HCT116 (cell line): ENCODE data around the gene WNK2. TPM values are rescaled to one million over a fixed set of nuclear protein-coding genes. Genes with fewer than 3 reads are reported as not detected.

Experiments
- ATAC-seq: fragments of 200-7000 bp; cut with Tn5 transposase; 2 replicates; pipeline ENCODE4 v1.9.1; 2020; ENCODE audit warnings: mild to moderate bottlenecking, moderate library complexity
- BruUV-seq: library from RNA; stranded (reverse); fragments of 400-500 nt; replicated peaks from 2 replicates; lab custom pipeline; 2021; lab: Mats Ljungman, UMichigan
- CTCF ChIA-PET: fragments of 300-600 bp; sonication (Branson Sonifier 250); formaldehyde crosslinking; loops from one replicate; lab custom pipeline; 2021; ENCODE audit warnings: antibody characterized with exemption; lab: Charles Lee
- POLR2A ChIA-PET: fragments of 300-600, 350-600 bp; sonication (Branson Sonifier 250); formaldehyde crosslinking; loops from one replicate; lab custom pipeline; 2021; ENCODE audit warnings: antibody characterized with exemption; lab: Charles Lee
- RAD21 ChIA-PET, 2 experiments: fragments of 300-600 bp; sonication (Branson Sonifier 250); formaldehyde crosslinking; loops; one replicate each; lab custom pipeline; 2023; ENCODE audit warnings: low total read pairs in 2 of 2; ENCODE audit not compliant: uncharacterized antibody in 2 of 2, unreplicated experiment in 2 of 2, low non-redundant PET in 1 of 2; lab: Charles Lee
- DNase-seq: peaks from one replicate; pipeline ENCODE4 v3.0.0-alpha.2; 2010; ENCODE audit warnings: low read depth, low spot score
- H2AFZ ChIP-seq: fragments of 200-600 bp; shearing (Covaris generic), sonication (generic); 2 replicates; pipeline ENCODE4 v1.6.1; 2017; ENCODE audit warnings: low read depth, mixed run types, mixed read lengths, antibody characterized with exemption, low read length; ENCODE audit not compliant: poor library complexity, severe bottlenecking
- H3K27ac ChIP-seq: 2 replicates; pipeline ENCODE4 v1.5.1; 2012; ENCODE audit warnings: low read depth, low read length
- H3K27me3 ChIP-seq: fragments of 200-600 bp; sonication (generic); 2 replicates; pipeline ENCODE4 v1.6.1; 2016; ENCODE audit warnings: mixed run types, low read length, mixed read lengths; ENCODE audit not compliant: insufficient read depth
- H3K36me3 ChIP-seq, 2 experiments: fragments of 200-500 bp in 1 of 2; fragments of 200-600 bp in 1 of 2; sonication (Bioruptor generic) in 1 of 2; sonication (generic) in 1 of 2; 2 replicates each; pipeline versions ENCODE4 v1.5.1 to v1.6.1; 2014 to 2016; ENCODE audit warnings: low read length in 2 of 2, inconsistent platforms in 1 of 2, mixed read lengths in 1 of 2, mixed run types in 1 of 2; ENCODE audit not compliant: insufficient read depth in 2 of 2, control insufficient read depth in 1 of 2
- H3K4me1 ChIP-seq, 2 experiments: fragments of 200-600 bp in 1 of 2; sonication (generic) in 1 of 2; 2 replicates each; pipeline versions ENCODE4 v1.5.1 to v1.6.1; 2012 to 2017; ENCODE audit warnings: low read length in 2 of 2, inconsistent platforms in 1 of 2, mild to moderate bottlenecking in 1 of 2, mixed read lengths in 1 of 2, mixed run types in 1 of 2, moderate library complexity in 1 of 2; ENCODE audit not compliant: insufficient read depth in 2 of 2, control insufficient read depth in 1 of 2
- H3K4me2 ChIP-seq: fragments of 200-600 bp; sonication (generic); 2 replicates; pipeline ENCODE4 v1.6.1; 2017; ENCODE audit warnings: mixed run types, low read length, mixed read lengths
- H3K4me3 ChIP-seq, 2 experiments: fragments of 200-600 bp in 1 of 2; sonication (generic) in 1 of 2; replicated peaks in 1 of 2; 2 replicates each; pipeline ENCODE4 v1.5.1; 2011 to 2016; ENCODE audit warnings: low read length in 2 of 2, control low read depth in 1 of 2, low read depth in 1 of 2, mild to moderate bottlenecking in 1 of 2, mixed read lengths in 1 of 2, mixed run types in 1 of 2
- H3K79me2 ChIP-seq: fragments of 200-600 bp; sonication (generic); 2 replicates; pipeline ENCODE4 v1.6.1; 2017; ENCODE audit warnings: mild to moderate bottlenecking, mixed run types, low read length, moderate library complexity, mixed read lengths; ENCODE audit not compliant: insufficient read depth
- H3K9ac ChIP-seq: fragments of 200-600 bp; sonication (generic); 2 replicates; pipeline ENCODE4 v1.6.1; 2016; ENCODE audit warnings: low read length, mixed read lengths
- H3K9me2 ChIP-seq: fragments of 200-600 bp; sonication (generic), shearing (Covaris generic); 2 replicates; pipeline ENCODE4 v1.6.1; 2017; ENCODE audit warnings: mixed run types, mild to moderate bottlenecking, moderate library complexity; ENCODE audit not compliant: insufficient read depth
- H3K9me3 ChIP-seq, 2 experiments: fragments of 200-500 bp in 1 of 2; fragments of 200-600 bp in 1 of 2; sonication (Bioruptor generic) in 1 of 2; sonication (generic) in 1 of 2; 2 replicates each; pipeline ENCODE4 v1.6.1; 2014 to 2017; ENCODE audit warnings: low read length in 2 of 2, mixed read lengths in 2 of 2, inconsistent platforms in 1 of 2, low read depth in 1 of 2, mild to moderate bottlenecking in 1 of 2, mixed run types in 1 of 2, moderate library complexity in 1 of 2; ENCODE audit not compliant: control insufficient read depth in 1 of 2, insufficient read depth in 1 of 2
- H4K20me1 ChIP-seq: fragments of 200-600 bp; sonication (generic), shearing (Covaris generic); 2 replicates; pipeline ENCODE4 v1.6.1; 2017; ENCODE audit warnings: mixed run types, mild to moderate bottlenecking, moderate library complexity; ENCODE audit not compliant: insufficient read depth
- ATF3 ChIP-seq: IDR thresholded peaks from 2 replicates; pipeline ENCODE4 v1.6.1; 2012
- CBX3 ChIP-seq: IDR thresholded peaks from 2 replicates; pipeline ENCODE4 v1.6.1; 2012; ENCODE audit warnings: low read depth
- CTCF ChIP-seq, 3 experiments: fragments of 200-600 bp in 1 of 3; sonication (generic) in 1 of 3; IDR thresholded peaks in 2 of 3; conservative IDR thresholded peaks in 1 of 3; 2 replicates each; pipeline ENCODE4 v1.5.1; 2012 to 2017; ENCODE audit warnings: low read depth in 2 of 3, low read length in 2 of 3, antibody characterized with exemption in 1 of 3, borderline replicate concordance in 1 of 3, control low read depth in 1 of 3, mild to moderate bottlenecking in 1 of 3, mixed read lengths in 1 of 3, mixed run types in 1 of 3, moderate library complexity in 1 of 3; ENCODE audit not compliant: insufficient read depth in 1 of 3
- EGR1 ChIP-seq: IDR thresholded peaks from 2 replicates; pipeline ENCODE4 v1.6.1; 2012; ENCODE audit warnings: low read depth
- ELF1 ChIP-seq: IDR thresholded peaks from 2 replicates; pipeline ENCODE4 v1.6.1; 2012; ENCODE audit warnings: low read depth, borderline replicate concordance
- FOSL1 ChIP-seq: IDR thresholded peaks from 2 replicates; pipeline ENCODE4 v1.6.1; 2012; ENCODE audit warnings: low read depth
- MAX ChIP-seq: IDR thresholded peaks from 2 replicates; pipeline ENCODE4 v1.6.1; 2012
- POLR2A ChIP-seq: IDR thresholded peaks from 2 replicates; pipeline ENCODE4 v1.7.0; 2011; ENCODE audit warnings: borderline replicate concordance; ENCODE audit not compliant: insufficient read depth, insufficient read length; ENCODE audit errors: extremely low read depth
- POLR2AphosphoS5 ChIP-seq: IDR thresholded peaks from 2 replicates; pipeline ENCODE4 v1.6.1; 2011; ENCODE audit warnings: mild to moderate bottlenecking, low read depth, low read length, moderate library complexity
- RAD21 ChIP-seq: IDR thresholded peaks from 2 replicates; pipeline ENCODE4 v1.6.1; 2012; ENCODE audit warnings: low read depth, mild to moderate bottlenecking
- SIN3A ChIP-seq: IDR thresholded peaks from 2 replicates; pipeline ENCODE4 v1.6.1; 2012; ENCODE audit warnings: low read depth
- SP1 ChIP-seq: IDR thresholded peaks from 2 replicates; pipeline ENCODE4 v1.6.1; 2012; ENCODE audit warnings: low read depth
- SRF ChIP-seq: IDR thresholded peaks from 2 replicates; pipeline ENCODE4 v1.6.1; 2012; ENCODE audit warnings: low read depth
- TCF7L2 ChIP-seq: IDR thresholded peaks from 2 replicates; pipeline ENCODE4 v1.7.0; 2011; ENCODE audit warnings: borderline replicate concordance, inconsistent platforms; ENCODE audit not compliant: insufficient read depth, insufficient read length; ENCODE audit errors: extremely low read depth
- YY1 ChIP-seq: IDR thresholded peaks from 2 replicates; pipeline ENCODE4 v1.6.1; 2011; ENCODE audit warnings: low read length, low read depth, moderate library complexity, mild to moderate bottlenecking; ENCODE audit not compliant: insufficient replicate concordance; ENCODE audit errors: extremely low read depth
- ZBTB33 ChIP-seq: IDR thresholded peaks from 2 replicates; pipeline ENCODE4 v1.6.1; 2011; ENCODE audit warnings: mild to moderate bottlenecking, low read length, moderate library complexity; ENCODE audit not compliant: insufficient replicate concordance; ENCODE audit errors: extremely low read depth
- ZNF274 ChIP-seq: fragments of 200-500 bp; sonication (Bioruptor generic); IDR thresholded peaks from 2 replicates; pipeline ENCODE4 v1.6.1; 2014; ENCODE audit warnings: mild to moderate bottlenecking, low read depth, low read length, inconsistent platforms
- intact Hi-C: fragments of 100-400 bp; cut with micrococcal nuclease; formaldehyde crosslinking; loops from 2 replicates; pipeline ENCODE4 v1.10.0; 2022
- total RNA-seq: library from RNA; stranded (reverse); gene quantifications from one replicate; pipeline ENCODE4 v1.2.1, GENCODE V29; 2021; ENCODE audit not compliant: unreplicated experiment

Gene WNK2
- total RNA-seq, 1 experiment from 2014 or later: 24.4 TPM

GRCh38 chr9:93319301-93319991 lies 135.5 kb downstream of the WNK2 start:
- H4K20me1 ChIP-seq: no peaks in the 10 kb centered on the region
- no peak overlapping the region for H3K9ac ChIP-seq
- RAD21 ChIA-PET: no interaction called here
- ATAC-seq: no peak
- no peak for TF ChIP-seq ZNF274
- no peak for TF ChIP-seq MAX
- no peak for TF ChIP-seq POLR2AphosphoS5
- TF ChIP-seq SP1: no peak
- TF ChIP-seq SRF: no peak
- no peak for TF ChIP-seq ZBTB33
- TF ChIP-seq YY1: no peak
- TF ChIP-seq SIN3A: no peak
- TF ChIP-seq EGR1: no peak
- TF ChIP-seq CBX3: no peak
- no peak for TF ChIP-seq POLR2A
- TF ChIP-seq FOSL1: no peak
- no peak for TF ChIP-seq ATF3
- TF ChIP-seq TCF7L2: no peak
- TF ChIP-seq CTCF (IDR thresholded peaks at IDR 0.05 in 2 of 3, conservative IDR thresholded peaks at IDR 0.05 in 1 of 3; ENCODE audit: borderline replicate concordance in 1 of 3, insufficient read depth in 1 of 3, low read depth in 2 of 3, low read length in 2 of 3): no peak
- TF ChIP-seq ELF1: no peak
- no peak for TF ChIP-seq RAD21
- POLR2A ChIA-PET: no interaction called here
- no peak overlapping the region for H3K27ac ChIP-seq
- H2AFZ ChIP-seq: no peak overlapping the region
- no peaks in the 10 kb centered on the region for H3K9me3 ChIP-seq
- no peaks in the 10 kb centered on the region for H3K36me3 ChIP-seq
- H3K27me3 ChIP-seq: no peaks in the 10 kb centered on the region
- H3K9me2 ChIP-seq: no peaks in the 10 kb centered on the region
- DNase-seq: no peak
- H3K4me3 ChIP-seq: no peak overlapping the region
- no peak overlapping the region for H3K4me2 ChIP-seq
- no peaks in the 10 kb centered on the region for H3K79me2 ChIP-seq
- CTCF ChIA-PET: no interaction called here
- intact Hi-C loops: no loop called here
- H3K4me1 ChIP-seq: no peaks in the 10 kb centered on the region
- no TSS peak for BruUV-seq
